ENCODE measurements around the gene CERCAM.
"Not testable (repeated sequence)": the region's sequence is repeated elsewhere in the genome, so short reads cannot be mapped to it uniquely, and the experiment has no call there.

The CERCAM gene

DNA sequence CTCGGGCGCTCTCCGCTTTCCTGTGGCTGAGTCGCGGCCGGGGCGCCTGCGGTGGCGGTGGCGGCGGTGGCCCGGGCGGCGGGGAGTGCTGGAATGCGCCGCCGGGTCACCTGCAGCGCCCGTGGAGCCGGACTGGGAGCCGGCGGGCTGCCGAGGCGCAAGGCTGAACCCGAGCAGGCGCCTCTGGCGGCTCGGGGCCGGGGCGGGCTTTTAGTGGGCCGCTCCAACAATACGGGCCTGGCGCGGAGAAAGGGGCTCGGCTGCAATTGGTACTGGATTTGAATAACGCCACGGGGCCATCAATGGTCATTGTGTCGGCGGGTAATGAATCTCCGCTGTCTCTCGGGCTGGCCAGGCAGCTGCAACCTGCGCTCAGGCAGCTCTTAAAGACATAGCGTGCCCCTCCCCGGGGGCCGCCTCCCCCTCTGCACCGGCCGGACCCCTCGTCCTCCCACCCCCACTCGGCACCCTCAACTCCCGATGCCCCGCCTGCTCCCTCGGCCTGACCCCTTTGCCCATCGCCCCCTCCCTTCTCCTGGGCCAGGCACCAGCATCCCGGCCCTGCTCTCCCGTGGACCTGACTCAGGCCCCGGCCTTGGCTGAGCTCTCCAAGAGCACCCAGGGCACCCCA lies 27.4 kb upstream of the CERCAM start:
- no peak for DNase-seq

DNA sequence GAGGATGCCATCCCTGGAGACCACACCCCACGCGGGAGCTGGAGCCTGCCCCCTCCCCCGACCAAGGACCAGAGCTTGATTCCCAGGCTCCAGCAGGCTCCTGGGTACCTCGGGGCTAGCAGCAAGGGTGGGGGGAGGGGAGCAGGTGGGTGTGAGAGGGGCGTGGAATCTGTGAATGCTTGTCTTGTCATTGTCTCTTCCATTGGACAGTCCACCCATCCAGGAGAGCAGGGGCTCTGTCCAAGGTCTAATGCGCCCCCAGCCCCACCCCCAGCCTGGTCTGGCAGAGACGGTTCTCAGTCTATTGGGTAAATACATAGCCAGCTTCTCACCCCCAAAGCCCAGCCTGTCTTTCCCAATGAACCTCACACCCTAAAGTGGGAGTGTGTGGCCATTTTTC lies 26.7 kb upstream of the CERCAM start:
- DNase-seq, result no peak

DNA sequence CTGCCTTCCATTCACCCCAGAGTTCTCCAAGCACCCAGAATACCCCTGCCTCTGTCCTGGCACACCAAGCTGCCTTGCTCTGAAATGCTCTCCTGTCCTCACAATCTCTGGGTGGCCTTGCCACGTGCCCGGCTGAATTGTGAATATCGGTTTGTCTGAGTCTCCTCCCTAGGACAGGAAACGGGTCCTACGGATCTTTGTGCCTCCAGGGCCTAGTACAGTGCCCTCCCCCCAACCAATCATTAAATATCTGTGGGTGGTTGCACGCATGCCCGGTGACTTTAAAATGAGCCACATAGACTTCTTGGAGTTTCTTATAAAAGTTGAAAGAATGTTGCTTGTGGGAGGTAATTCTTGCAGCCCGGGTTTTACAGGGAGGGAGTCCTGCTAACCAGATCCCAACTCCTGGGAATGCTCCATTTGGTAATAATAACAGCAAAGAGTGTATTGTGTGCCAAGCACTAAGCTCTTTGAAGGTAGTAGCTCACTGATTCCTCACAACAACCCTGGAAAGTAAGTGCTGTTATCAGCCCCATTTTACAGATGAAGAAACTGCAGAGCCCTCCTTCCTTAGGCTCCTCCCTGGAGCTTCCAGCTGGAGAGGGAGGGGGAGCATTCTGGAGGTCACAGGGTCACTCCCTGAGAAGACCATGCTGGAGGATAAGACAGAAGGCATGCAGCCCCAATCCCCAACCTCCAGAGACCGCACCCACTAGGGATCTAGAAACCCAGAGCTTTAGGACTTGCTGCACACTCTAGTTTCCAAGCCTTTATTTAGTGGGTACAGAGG lies 26.1 kb upstream of the CERCAM start:
- peak; percentile 25 for DNase-seq

DNA sequence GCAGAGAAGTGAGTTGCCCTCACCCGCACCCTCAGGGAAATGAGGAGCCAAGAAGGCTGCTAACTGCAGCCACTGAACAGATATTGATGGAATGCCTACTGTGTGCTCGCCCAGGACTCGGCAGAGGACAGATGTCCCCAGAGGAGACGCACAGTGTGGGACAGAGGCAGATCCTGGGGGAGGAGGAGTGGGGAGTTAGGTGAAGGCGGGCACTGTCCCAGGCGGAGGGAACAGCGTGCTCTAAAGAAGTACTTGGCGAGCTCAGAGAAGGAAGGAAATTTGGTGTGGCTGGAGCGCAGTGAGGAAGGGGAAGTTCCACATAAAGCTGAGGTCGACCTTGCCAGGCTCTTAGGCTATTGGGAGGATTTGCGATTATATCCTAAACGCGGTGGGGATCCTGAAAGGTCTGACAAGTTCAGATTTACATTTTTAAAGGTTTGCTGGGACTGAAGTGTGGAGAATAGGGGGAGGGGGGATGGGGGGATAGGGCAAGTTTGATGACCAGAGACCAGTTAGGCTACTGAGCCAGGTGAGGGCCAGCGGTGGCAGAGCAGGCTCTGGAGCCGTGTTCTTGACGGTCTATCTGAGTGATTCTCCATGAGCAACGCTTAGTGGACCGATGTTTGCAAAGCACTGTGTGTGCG lies 23.6 kb upstream of the CERCAM start:
- DNase-seq, result peak; percentile 25

DNA sequence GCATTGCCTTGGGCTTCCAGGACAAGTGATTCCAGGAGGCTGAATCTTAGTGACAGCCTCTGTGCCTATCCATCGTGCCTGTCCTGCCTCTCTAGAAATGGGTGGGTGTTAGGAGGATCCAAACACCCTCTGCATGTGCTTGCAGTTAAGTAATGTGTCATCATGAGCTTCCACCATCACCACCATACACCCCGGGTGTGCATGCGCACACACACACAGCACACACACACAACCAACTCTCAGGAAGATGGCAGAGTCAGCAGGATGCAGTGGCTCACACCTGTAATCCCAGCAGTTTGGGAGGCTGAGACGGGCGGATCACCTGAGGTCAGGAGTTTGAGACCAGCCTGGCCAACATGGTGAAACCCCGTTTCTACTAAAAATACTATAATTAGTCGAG lies 22.8 kb upstream of the CERCAM start:
- DNase-seq, result no peak

DNA sequence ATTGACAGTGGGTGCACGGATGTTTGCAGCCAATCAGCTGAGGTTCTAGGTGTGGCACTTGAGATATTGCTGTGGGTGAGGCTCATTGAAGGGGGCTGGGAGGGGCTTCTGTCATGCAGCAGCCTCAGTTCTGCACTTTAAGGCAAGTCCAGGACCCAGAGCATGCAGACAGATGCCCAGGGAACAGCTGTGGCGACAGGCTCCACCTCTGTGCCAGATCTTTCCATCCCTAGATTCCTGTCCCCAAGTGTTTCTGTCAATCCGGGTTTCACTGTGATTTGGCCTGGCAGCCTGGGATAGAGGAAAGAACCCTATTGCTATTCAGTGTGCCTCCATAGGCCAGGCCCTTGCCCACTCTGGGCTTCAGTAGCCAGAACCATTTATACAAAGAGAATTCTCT lies 20.8 kb upstream of the CERCAM start:
- no peak for DNase-seq

DNA sequence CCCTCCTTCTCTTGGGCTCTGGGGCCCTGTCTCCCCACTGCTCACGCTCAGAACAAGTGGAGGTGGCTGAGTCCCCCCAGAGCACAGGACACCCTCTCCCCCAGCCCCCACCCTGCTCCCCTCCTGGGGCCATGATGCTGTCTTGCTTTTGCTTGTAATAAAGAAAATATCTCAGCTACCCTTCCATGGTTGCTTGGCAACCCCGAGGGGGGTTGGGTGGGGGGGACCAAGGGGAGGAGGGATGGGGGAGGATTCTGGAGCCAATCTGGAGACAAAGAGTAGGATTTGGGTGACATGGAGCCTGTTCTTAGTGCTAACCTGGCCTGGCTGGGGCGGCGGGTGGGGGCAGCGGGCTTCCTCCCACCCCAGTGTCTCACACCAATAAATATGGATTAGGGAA lies 16.1 kb upstream of the CERCAM start:
- no peak for DNase-seq

DNA sequence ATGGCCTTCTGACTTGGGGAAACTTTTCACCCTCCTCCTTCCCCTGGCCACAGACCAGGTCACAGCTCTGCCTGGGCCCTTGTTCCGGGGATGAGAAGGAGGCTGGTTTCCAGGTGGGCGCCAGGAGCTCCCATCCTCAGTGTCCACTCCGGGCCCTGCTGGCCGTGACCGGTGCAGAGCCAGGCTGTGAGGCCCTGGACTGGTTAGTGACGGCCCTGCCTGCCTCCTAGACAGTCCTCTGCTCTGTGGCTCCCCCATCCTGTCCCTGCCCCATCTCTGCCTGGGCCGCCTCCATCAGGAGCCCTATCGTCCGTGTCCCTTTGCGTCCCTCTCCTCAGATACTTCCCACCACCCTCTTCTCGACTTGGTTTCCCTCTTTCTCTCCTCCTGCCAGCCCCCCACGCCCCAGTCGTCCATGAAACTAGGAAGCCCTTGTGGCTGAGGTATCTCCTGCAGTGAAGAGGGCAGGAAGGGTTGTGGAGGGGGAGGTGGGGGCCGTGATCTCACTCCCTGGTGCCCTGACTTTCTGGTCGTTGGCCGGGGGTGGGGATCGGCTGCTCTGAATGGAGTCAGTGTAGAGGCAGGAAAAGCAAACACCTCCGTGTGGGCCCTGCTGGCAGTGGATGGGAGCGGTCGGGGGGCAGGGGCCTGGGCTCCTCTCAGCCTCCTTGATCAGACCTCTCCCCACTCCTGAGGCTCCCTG lies 15.4 kb upstream of the CERCAM start:
- DNase-seq, result no peak

DNA sequence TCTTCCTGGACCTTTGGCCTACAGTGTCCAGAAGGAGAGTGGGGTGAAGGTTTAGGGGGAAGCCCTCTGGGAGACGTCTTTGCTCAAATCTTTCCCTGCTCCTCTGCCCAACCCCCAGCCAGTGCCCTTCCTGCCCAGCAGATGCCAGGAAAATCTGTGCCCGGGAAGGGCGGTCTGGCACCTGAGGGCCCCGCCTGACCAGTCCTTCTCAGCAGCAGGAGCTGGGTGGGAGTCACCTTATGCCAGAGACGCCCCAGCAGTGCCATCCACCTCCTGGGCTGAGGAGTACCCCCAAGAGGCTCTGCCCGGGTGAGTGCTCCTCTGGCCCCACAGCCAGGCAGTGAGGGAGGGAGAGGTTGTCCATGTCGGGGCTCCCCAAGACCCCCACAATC lies 14.9 kb upstream of the CERCAM start:
- no peak for DNase-seq

DNA sequence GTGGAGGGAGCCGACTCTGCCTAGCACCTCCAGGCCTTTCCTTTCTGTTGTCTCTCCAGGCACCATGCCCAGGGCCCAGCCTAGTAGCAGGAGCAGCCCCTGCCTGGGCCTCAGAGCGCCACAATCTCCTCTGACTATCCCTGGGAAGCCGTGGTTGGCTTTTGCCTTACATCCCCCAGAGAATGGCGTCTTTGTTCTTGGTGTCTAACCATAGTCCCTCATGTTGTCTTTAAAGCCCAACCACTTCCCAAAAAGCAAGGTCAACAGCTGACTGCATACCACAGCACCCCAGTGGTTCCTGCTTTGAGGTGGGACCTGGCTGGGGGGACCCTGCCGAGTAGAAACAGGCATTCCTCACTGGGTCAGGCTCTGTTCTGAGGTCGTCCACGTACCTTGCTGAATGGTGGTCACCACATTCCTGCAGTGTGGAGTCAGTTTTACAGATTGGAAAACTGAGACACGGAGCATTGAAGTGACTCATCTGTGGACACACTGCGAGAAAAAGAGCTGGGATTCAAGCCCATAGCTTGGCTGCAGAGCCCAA lies 13.7 kb upstream of the CERCAM start:
- DNase-seq, result no peak

DNA sequence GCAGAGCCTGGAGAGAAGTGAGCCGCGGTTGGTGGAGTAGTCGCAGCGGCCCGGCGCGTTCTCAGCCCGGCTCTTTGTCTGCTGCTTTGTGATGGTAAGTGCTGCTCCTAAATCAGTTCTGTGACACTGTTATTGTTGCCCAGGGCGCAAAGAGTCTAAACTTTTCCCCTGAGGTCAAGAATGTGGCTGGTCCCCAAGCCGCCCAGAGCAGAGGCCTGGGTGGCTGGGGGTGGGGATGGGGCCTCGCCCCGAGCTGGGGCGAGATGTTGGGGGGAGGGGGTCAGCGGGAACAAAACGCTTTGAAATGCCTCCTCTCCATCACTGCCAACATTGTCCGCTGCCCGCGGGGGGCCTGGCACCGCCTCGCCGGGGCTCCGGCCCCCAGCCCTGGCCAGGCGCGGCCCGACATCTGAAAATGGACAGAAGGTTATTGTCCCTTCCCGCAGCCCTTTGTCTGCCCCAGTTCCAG lies 11.7 kb upstream of the CERCAM start:
- no peak for DNase-seq

DNA sequence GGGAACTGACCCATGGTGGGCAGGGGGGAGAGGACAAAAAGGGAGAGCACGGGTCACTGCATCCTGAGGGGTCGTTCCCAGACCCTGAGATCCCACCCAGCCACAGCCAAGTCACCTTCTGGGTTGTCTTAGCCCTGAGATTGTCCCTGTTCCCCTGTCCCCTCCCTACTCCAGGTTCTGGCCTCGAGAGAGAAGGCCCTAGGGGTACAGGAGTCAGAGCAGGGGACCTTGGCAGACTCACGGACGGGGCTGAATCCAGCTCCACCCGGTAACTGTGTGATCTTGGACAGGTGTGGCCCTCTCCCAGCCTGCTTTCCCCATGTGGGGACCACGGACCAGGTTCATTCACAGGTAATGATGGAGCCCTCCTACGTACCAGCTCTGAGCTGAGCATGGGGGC lies 11.2 kb upstream of the CERCAM start:
- no peak for DNase-seq

DNA sequence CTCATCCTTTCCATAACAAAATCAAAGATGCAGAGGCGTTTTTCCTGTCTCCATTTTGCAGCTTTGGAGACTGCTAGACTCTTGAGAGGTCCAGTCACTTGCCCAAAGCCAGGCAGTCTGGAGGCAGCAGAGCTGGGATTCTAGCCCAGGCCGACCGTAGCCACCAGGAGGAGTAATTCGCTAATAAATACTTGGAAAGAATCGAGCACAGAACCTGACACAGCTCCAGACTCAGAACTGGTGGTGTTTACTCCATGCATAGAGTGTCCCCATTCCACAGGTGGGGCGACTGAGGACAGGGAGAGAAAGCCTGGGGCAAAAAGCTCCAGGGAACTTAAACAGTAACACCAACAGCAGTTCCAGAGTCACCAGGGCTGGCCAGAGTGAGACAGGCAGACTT lies 10.7 kb upstream of the CERCAM start:
- DNase-seq, result no peak

DNA sequence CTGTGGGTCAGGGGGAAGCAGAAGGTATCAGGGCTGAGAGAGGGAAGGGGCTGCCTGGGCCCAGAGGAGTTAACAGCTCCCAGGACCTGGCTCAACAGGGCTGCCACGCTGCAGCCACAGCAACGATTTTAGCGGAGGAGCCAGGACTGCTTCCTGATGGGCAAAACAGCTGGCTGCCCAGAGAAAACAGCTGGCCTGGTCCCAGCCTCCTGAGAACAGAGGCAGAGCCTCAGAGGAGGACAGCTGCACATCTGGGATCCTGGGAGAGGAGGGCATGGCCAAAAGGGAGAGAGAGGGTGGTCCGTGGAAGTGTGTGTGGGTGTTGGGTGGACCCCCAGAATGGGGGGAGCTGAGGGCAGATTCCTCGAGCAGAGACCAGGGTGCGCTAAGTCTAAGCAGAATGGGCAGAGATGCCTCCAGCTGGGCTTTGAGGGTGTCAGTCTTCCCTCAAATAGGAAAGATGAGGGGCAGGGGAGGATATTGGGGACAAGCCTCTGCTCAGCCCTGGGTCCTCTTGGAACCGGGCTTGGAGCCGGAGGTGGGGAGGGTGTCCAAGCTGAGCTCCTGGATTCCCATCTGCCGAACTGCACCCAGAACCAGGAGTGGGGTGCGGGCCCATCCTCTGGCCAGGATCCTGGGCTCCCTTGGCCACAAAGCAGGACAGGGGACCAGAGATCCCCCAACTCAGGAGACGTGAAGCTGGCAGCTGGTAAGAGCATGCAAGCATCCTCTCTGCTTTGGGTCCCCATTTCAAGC lies 9.1 kb upstream of the CERCAM start:
- DNase-seq, result peak; percentile 15

DNA sequence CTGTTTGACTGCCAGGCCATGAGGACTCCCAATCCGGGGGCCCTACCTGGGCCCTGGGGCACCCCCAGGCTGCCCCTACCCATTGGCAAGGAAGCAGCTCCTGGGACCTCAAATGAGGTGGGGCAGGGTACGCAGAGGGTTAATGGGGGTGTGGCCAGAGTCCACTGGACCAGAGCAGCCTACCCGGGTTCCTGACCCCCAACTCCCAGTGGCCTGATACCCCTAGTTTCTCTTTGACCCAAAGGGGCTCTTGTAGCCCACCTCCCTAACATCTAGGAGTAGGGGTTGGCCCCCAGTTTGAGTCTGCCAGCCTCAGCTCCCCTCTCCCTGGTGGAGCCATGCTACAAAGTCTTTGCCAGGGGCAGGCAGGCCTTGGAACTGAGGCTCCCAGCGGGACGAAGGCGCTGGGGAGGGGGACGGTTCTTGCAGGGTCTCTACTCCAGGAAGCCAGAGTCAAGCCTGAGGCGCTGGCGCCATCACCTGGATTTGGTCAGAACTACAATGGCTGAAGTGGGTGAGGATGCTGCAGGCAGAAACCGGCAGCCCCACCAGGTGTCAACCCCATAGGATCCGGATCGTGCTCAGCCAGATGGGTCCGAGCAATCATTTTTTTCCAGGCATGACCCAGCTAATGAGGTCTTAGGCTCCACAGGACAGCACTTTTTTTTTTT lies 8.4 kb upstream of the CERCAM start:
- peak; percentile 83 for DNase-seq

DNA sequence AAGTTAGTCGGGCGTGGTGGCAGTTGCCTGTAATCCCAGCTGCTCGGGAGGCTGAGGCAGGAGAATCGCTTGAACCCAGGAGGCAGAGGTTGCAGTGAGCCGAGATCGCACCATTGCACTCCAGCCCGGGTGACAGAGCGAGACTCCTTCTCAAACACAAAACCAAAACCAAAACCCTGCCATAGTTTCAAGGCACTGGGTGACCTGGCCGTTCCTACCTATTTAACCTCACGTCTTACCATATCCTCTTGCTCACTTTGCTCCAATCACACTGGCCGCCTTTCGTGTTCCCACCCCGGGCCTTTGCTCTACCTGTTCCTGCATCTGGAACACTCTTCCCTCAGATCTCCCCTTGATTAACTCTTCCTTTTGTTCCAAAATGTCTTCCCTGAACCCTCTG lies 6.9 kb upstream of the CERCAM start:
- DNase-seq, result not testable (repeated sequence)

DNA sequence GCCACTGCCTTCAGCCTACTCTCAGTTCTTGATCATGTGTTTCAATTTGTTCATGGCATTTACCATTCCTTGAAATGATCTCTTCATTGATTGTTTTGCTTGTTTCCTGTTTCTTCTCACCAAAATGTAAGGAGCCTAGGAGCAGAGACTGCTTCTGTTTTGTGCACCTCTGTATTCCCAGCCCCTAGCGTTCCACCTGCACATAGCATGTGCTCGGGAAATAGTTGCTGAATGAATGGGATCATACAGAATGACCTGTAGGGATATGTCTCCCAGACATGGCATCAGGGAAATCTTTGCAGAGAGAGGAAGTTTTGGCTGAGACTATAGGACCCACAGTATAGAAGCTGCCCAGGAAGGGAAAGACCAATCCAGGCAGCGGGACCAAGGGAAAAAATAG lies 6.2 kb upstream of the CERCAM start:
- peak; percentile 35 for DNase-seq

DNA sequence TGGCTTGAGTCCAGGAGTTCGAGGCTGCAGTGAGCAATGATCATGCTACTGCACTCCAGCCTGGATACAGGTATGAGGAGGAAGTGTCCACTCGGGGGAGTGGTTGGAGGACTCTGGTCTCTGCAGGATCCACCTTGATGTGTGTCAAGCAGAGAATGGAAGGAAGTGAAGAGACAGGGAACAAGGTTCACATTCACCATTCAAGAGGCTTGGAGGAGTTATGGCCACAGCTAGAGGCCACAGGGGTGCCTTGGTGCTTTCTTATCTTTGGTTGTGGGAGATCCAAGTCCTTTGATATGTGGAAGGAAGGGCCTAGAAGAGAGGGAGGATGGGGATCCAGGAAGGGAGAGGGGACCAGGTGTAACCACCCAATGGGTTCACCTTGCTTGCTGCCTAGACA lies 5.4 kb upstream of the CERCAM start:
- no peak for DNase-seq

DNA sequence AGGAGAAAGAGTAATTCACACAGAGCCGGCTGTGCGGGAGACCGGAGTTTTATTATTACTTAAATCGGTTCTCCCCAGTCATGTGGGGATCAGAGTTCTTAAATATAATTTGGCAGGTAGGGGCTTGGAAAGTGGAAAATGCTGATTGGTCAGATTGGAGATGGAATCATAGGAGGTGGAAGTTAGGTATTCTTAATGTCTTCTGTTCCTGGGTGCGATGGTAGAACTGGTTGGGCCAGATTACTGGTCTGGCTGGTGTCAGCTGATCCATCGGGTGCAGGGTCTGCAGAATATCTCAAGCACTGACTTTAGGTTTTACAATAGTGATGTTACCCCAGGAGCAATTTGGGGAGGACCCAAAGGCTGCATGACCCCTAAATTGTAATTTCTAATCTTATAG lies 4.6 kb upstream of the CERCAM start:
- no peak for DNase-seq

DNA sequence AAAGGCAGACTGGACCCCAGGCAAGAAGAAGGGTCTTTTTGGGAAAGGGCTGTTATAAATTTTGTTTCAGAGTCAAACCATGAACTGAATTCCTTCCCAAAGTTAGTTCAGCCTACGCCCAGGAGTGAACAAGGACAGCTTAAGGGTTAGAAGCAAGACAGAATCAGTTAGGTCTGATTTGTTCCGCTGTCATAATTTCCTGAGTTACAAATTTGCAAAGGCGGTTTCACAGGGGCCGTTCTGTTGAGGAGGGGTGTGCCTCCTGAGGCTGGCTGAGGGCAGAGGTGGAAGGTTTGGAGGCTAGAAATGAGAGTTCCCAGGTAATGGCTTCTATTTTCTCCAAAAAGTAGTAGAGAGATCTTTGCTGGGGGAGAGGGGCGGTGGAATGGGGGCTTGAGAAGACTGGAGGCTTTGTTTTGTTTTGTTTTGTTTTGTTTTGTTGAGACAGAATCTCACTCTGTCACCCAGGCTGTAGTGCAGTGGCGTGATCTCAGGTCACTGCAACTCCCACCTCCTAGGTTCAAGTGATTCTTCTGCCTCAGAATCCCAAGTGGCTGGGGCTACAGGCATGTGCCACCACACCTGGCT lies 4.1 kb upstream of the CERCAM start:
- no peak for DNase-seq
